Psoas muscle (tissue), 8 donors: ENCODE results near the gene IL37. TPM values are rescaled to one million over a fixed set of nuclear protein-coding genes. Genes with fewer than 3 reads are reported as not detected.
"Not testable (repeated sequence)": the region's sequence is repeated elsewhere in the genome, so short reads cannot be mapped to it uniquely, and the experiment has no call there.

Experiments used
- ATAC-seq, 4 donors: fragments of 200-7000 bp; cut with Tn5 transposase; one replicate each; pipeline ENCODE4 v1.9.1; 2020; ENCODE audit warnings: moderate library complexity in 3 of 4, mild to moderate bottlenecking in 2 of 4
- DNase-seq, 2 donors: peaks; one replicate each; pipeline ENCODE4 v3.0.0-alpha.2; 2020
- H3K27ac ChIP-seq: fragments of 200-600 bp; one replicate; pipeline ENCODE4 v1.8.0; 2022
- H3K27me3 ChIP-seq, 3 donors: fragments of 200-600 bp in 1 of 3; one replicate each; pipeline versions ENCODE4 v1.6.1 to v1.8.0; 2013 to 2022; ENCODE audit warnings: low read length in 2 of 3, mild to moderate bottlenecking in 2 of 3, moderate library complexity in 1 of 3; ENCODE audit not compliant: insufficient read depth in 3 of 3
- H3K36me3 ChIP-seq, 2 donors: fragments of 200-600 bp in 1 of 2; one replicate each; pipeline versions ENCODE4 v1.6.1 to v1.8.0; 2013 to 2022; ENCODE audit warnings: low read depth in 1 of 2, mild to moderate bottlenecking in 1 of 2, moderate library complexity in 1 of 2; ENCODE audit not compliant: insufficient read depth in 1 of 2
- H3K4me1 ChIP-seq: fragments of 200-600 bp; one replicate; pipeline ENCODE4 v1.8.0; 2022
- H3K4me3 ChIP-seq: fragments of 200-600 bp; one replicate; pipeline ENCODE4 v1.8.0; 2022; ENCODE audit warnings: mild to moderate bottlenecking
- H3K9me3 ChIP-seq: fragments of 200-600 bp; one replicate; pipeline ENCODE4 v1.8.0; 2022
- CTCF ChIP-seq: fragments of 200-600 bp; IDR thresholded peaks from one replicate; pipeline ENCODE4 v1.8.0; 2022; ENCODE audit warnings: antibody characterized with exemption
- WGBS, 3 donors: extraction: QIAGEN DNeasy Blood & Tissue Kit; methylation state at CpG; one replicate each; pipeline versions ENCODE4 v1.1.6 to v1.1.7; 2013; 5-methylcytosine and 5-hydroxymethylcytosine counted together
- intact Hi-C, 2 donors: fragments of 100-400 bp; cut with DNase I; formaldehyde crosslinking; loops; one replicate each; pipeline versions ENCODE4 v1.11.0 to v1.14.2; 2022
- polyA plus RNA-seq, 3 donors: library from polyadenylated mRNA; stranded (reverse); fragments of 200-250 nt; gene quantifications; one replicate each; pipeline ENCODE4 v1.2.3, GENCODE V29; 2013
- total RNA-seq, 4 donors: library from RNA; stranded (reverse); fragmentation: NEBNext Ultra II Directional in 2 of 4; extraction: Animal tissue kit (Norgen Biotek cat#: 25700) in 2 of 4; gene quantifications; one replicate each; pipeline versions ENCODE4 v1.2.1 to v1.2.4, GENCODE V29; 2021 to 2023
- donor health status: healthy with polysubstance abuse.
- donor health status: DM: no; HTN: no; CAD: no; lungs with moderate emphysema.
- donor health status: Bipolar disorder and iron deficiency.
- donor health status: healthy.
- donor health status: DM: yes; HTN: yes; CAD: no.
- donor health status: DM: no; HTN: no; CAD: no.
- donor health status: DM: no; HTN: no; CAD: no.
- donor health status: DM: yes; HTN: yes; CAD: no.

The IL37 gene
- total and polyA plus RNA-seq, 7 donors, result not detected

DNA sequence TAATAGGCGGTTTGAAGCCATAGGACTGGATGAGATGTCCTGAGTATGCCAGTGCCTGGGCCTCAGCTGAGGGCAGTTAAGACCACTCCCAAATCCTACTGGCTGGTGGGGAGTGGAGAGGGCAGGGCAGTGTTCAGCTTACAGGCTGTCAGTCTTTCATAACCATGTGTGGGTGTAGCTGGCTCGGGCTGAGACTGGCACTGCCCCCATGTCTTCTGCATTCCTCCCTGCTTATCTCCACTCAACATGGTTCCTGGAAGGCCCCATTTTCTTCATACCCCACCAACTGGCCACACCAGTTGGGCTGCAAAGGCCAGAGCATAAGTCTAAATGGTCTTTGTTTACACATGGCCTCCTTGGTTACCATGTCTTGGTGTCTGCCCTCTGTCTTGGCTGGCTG, 17.2 kb upstream of the IL37 start:
- ATAC-seq (no peak), DNase-seq (no peak)
- no peaks in the 10 kb centered on the region for H3K9me3 ChIP-seq
- peaks cover 0 to 2% (median 0%) of the 10 kb centered on the region in 3 donors for H3K27me3 ChIP-seq
- WGBS, 3 donors, result 83 to 94% (median 86%) methylated on average over 2 of the region's 2 CpGs
- no peak overlapping the region for H3K4me3 ChIP-seq
- no peaks in the 10 kb centered on the region for H3K36me3 ChIP-seq
- H3K4me1 ChIP-seq, result no peaks in the 10 kb centered on the region
- intact Hi-C loops, result no loop called here
- no peak for TF ChIP-seq CTCF
- no peak overlapping the region for H3K27ac ChIP-seq

DNA sequence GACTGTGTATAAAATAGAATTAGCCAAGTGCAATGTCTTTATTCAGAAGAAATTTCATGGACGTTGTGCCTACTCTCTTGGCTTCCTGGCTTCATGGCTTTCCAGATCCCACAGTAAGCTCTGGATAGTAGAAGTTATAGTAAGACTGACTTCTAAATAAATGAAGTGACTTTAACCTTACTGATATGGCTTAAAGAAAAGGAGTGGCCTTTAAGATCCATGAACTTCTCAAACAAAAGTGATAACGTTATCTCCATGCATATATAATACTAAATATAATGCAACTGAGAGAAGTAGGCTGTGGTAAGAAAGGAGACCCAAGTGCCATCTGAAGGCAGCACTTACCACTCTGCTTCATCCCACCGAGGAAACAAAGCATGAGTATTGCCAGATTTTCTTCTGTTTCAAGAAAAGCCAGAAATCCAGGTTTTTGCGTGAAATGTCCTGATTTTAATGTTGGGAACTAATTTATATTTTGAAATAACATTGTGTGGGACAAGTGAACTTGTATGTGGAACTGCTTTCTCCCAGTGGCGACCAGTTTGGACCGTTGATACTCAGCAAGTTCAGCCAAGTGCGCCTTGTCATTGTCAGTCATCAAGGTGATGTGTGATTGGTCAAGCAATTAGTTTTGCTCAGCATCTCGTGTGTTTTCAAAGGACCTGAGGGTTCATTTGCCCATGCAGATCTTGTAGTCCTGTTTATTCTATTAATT, 13.9 kb upstream of the IL37 start:
- intact Hi-C loops, result no loop called here
- WGBS, 3 donors, result 72 to 78% (median 74%) methylated on average over 8 of the region's 8 CpGs
- Histone ChIP-seq H3K27me3 (no peaks in the 10 kb centered on the region), H3K4me1 (no peaks in the 10 kb centered on the region), H3K27ac (no peak overlapping the region), H3K9me3 (no peaks in the 10 kb centered on the region), H3K36me3 (no peaks in the 10 kb centered on the region), H3K4me3 (no peak overlapping the region)
- DNase-seq, result no peak
- ATAC-seq, result no peak
- no peak for TF ChIP-seq CTCF

GRCh38 chr2:112897624-112897978, 13.4 kb upstream of the IL37 start:
- intact Hi-C loops, result no loop called here
- Histone ChIP-seq H3K9me3 (no peaks in the 10 kb centered on the region), H3K36me3 (no peaks in the 10 kb centered on the region), H3K4me1 (no peaks in the 10 kb centered on the region), H3K27ac (no peak overlapping the region), H3K4me3 (no peak overlapping the region), H3K27me3 (no peaks in the 10 kb centered on the region)
- DNase-seq, result no peak
- WGBS, 3 donors, result 94 to 96% (median 94%) methylated on average over 3 of the region's 3 CpGs
- TF ChIP-seq CTCF, result no peak
- no peak for ATAC-seq

DNA sequence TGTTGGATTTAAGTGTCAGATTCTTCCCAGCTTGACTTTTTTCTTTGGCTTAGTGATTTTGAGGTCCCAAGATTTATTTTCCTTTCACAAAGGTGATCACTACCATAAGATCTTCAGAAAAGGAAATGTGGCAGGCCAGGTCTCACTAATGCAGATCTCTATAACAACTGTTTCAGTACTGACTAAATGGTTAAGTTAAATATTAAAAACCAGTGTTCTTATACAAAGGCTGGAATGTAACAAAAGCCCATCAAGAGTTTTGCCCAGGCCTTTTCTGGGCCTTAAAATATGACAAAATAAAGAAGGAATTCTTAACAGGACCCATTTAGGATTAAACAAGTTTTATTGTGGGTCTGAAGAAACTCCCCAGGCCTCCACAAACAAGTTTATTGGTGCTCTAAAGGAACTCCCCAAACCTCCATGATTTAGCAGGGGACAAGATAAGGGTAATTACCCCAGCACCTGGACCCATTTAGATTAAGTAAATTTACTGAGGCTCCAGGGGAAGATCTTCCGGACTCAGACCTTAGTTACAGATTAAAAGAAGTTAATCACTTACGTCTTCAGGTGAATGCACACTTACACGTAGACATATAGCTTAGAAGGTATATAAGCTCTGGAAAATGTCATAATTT, 9.4 kb upstream of the IL37 start:
- H3K27ac ChIP-seq, H3K4me1 ChIP-seq, H3K36me3 ChIP-seq, DNase-seq, H3K4me3 ChIP-seq, intact Hi-C loops, ATAC-seq, H3K27me3 ChIP-seq, H3K9me3 ChIP-seq: not testable (repeated sequence)
- WGBS, 3 donors, result 74 to 78% (median 76%) methylated on average over 3 of the region's 3 CpGs

DNA sequence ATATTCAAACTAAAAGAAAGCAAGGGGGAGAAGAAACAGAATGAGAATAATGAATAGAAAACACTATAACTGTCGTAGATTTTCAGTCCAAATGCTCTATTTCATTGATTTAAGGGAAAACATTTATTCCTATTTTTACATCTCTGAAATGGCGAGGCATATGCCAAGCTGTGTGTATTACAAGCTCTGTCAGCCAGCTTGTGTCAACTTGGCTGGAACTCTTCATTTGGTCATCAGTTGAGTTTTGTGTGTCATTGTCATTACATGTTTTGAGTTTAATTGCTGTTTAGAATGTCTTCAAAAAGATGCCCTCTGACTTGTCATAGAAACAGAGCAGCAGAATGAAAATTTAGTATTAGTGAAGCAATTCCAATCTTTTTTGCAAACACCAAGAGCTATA, 8.1 kb upstream of the IL37 start:
- no peak for DNase-seq
- Histone ChIP-seq H3K4me3 (no peak overlapping the region), H3K36me3 (no peaks in the 10 kb centered on the region), H3K4me1 (no peaks in the 10 kb centered on the region), H3K27ac (no peak overlapping the region), H3K9me3 (no peaks in the 10 kb centered on the region), H3K27me3 (no peaks in the 10 kb centered on the region)
- WGBS, 3 donors, result 68 to 74% (median 68%) methylated on average over 2 of the region's 2 CpGs
- ATAC-seq, result no peak
- no peak for TF ChIP-seq CTCF
- intact Hi-C loops, result no loop called here
